HG03045 (cell line): ENCODE data around the gene UFSP1.
"Not testable (repeated sequence)": the region's sequence is repeated elsewhere in the genome, so short reads cannot be mapped to it uniquely, and the experiment has no call there.

ENCODE experiments used
- ATAC-seq: cut with Tn5 transposase; IDR thresholded peaks from one replicate; pipeline ENCODE4 v1.9.1; 2021; ENCODE audit warnings: mild to moderate bottlenecking, moderate library complexity; ENCODE audit not compliant: unreplicated experiment

The UFSP1 gene

DNA sequence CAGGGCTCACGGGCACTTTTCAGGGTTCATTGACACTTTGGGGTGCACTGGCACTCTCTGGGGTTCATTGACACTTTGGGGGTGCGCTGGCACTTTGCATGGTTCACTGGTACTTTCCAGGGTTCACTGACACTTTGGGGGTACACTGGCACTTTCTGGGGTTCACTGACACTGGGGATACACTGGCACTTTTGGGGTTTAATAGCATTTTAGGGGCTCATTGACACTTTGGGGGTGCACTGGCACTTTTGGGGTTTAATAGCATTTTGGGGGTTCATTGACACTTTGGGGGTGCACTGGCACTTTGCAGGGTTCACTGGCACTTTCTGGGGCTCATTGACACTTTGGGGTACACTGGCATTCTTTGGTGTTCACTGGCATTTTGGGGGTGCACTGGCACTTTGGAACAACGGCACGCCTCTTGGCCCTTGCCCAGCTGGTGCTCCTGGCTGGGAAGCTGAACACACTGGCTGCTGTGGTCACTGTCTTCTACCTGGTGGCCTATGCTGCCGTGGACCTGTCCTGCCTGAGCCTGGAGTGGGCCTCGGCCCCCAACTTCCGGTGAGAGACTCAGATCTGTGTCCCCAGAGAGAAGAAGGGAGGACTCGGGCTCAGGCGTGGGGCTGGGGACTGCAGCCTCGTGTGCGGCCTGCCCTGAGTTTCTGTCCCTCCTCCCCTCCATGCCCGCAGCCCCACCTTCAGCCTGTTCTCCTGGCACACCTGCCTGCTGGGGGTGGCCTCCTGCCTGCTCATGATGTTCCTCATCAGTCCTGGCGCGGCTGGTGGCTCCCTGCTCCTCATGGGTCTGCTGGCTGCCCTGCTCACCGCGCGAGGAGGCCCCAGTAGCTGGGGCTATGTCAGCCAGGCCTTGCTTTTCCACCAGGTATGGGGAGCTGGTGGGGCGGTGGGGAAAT is 28.6 kb downstream of the UFSP1 start:
- ATAC-seq = no peak

DNA sequence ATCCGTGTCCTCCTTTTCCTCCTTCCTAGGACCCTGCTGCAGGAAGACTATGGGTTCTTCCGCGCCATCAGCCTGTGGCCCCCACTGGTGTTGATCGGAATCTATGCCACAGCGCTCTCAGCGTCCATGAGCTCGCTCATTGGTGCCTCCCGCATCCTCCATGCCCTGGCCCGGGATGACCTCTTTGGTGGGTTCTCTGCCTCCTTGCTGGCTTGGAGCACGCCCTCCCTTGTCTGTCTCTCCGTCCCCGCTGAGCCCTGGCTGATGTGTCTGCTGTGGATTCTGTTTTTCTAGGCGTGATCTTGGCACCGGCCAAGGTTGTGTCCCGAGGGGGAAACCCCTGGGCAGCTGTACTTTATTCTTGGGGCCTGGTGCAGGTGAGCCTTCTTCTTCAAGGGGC is 29.7 kb downstream of the UFSP1 start:
- no peak for ATAC-seq

DNA sequence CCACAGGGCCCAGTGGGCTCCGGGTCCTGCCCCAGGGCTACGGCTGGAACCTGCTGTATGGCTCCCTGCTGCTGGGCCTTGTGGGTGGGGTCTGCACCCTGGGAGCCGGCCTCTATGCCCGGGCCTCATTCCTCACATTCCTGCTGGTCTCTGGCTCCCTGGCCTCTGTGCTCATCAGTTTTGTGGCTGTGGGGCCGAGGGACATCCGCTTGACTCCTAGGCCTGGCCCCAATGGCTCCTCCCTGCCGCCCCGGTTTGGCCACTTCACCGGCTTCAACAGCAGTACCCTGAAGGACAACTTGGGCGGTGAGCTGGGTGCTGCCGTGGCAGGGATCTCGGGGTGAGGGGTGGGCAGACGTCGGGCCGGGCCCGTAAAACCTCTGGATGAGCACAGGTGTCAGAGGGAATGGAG is 32.6 kb downstream of the UFSP1 start:
- no peak for ATAC-seq

DNA sequence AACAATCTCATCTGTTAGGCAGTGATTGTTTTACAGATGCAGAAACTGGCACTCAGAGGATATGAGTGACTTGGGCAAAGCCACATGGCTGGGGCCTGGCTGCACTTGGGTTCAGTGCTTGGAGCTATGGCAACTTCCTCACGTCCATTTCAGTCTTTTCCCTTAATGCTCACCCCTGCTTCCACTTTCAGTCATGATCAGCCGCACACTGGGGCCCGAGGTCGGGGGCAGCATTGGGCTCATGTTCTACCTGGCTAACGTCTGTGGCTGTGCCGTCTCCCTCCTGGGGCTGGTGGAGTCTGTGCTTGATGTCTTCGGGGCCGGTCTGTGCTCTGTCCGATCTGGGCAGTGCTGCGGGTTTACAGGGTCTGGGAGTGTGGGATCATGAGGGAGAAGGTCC is 34.0 kb downstream of the UFSP1 start:
- no peak for ATAC-seq

DNA sequence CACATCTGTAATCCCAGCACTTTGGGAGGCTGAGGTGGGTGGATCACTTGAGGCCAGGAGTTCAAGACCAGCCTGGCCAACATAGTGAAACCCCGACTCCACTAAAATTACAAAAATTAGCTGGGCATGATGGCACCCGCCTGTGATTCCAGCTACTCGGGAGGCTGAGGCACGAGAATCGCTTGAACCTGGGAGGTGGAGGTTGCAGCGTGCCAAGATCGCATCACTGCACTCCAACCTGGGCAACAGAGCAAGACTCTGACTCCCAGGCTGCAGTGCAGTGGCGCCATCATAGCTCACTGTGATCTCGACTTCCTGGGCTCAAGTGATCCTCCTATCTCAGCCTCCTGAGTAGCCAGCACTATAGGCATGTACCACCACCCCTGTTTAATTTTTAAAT is 34.6 kb downstream of the UFSP1 start:
- ATAC-seq = not testable (repeated sequence)

DNA sequence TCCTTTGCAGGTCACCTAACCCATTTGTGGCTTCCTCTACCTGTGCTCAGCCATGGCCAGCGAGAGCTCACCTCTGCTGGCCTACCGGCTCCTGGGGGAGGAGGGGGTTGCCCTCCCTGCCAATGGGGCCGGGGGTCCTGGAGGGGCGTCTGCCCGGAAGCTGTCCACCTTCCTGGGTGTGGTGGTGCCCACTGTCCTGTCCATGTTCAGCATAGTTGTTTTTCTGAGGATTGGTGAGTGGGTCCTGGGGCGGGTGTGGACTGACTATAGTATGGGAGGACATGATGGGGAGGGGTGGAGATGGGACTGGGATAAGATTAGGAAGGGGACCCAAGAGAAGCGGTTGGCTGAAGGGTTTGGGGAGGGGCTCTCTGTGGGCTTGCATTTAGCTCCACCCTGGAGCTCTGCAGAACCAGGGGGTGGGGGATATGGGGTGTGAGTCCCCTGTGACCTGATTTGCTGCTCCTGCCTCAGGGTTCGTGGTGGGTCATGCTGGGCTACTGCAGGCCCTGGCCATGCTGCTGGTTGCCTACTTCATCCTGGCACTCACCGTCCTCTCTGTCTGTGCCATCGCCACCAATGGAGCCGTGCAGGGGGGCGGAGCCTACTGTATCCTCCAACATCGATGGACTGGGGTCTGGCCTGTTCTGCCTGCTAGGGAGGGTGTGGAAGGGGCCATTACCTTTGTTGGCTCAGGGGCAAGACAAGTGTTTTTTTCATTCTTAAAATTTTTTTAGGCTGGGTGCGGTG is 35.2 kb downstream of the UFSP1 start:
- ATAC-seq = no peak

DNA sequence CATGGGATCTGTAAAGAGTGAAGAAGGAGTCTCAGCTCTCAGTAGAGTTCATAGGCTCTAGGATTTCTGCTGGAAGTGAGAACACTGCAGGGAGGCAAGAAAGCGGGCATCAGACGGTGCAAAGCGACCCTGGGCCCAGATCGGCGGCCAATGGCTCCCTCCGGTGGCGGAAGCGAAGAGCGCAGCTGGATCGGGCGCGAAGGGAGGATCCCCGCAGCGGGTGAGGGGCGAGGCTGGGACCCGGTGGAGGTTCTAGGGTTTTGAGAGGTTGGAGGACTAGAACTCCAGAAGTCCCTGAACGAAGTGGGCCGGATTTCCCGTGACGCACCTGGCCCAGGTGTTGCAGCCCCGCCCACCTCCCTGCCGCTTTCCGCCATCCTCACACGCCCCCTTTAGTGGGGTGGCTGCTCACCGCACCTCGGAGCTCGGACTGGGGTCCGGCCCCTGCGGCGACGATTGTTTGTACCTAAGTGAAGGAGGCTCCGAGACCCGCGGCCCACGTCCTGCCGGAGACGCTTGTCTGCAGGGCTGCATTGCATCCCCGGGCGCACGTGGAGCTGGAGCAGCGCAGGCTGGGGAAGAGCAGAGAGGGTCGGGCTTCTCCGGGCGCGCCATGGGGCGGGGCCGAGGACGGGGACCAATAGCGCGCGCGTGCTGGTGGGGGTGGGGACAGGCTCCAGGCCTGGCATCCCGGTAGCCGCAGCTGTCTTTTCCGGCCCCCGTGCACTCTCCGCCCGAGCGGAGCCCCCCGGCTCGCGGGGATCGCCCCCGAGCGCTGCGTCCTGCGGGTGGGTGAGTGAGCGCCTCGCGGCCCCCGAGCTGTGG is 37.3 kb downstream of the UFSP1 start, which contains the start of gene SLC12A9:
TSS of gene SLC12A9 (plus strand) at position 666 of the 825 bp plus-strand sequence. CDS start 1,485 bp downstream, outside the sequence.
- peak; percentile 90 for ATAC-seq

DNA sequence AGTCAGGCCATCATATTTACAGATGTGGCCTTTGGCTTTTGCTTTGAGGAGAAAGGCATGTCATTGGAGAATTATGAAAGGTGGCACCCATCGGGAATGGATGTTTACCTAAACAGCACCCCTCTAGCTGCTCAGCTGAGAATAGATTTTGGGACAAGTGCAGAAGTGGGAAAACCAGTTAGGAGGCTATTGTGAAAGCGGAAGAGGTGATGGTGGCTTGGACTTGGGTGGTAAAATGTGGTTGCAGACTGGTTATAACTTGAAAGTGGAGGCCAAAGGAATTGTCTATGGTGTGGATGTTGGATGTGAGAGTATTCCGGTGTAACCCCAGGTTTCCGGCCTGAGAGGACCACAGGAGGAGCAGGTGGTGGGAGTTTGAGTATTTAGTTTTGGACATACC is 42.2 kb downstream of the UFSP1 start:
- ATAC-seq = no peak

DNA sequence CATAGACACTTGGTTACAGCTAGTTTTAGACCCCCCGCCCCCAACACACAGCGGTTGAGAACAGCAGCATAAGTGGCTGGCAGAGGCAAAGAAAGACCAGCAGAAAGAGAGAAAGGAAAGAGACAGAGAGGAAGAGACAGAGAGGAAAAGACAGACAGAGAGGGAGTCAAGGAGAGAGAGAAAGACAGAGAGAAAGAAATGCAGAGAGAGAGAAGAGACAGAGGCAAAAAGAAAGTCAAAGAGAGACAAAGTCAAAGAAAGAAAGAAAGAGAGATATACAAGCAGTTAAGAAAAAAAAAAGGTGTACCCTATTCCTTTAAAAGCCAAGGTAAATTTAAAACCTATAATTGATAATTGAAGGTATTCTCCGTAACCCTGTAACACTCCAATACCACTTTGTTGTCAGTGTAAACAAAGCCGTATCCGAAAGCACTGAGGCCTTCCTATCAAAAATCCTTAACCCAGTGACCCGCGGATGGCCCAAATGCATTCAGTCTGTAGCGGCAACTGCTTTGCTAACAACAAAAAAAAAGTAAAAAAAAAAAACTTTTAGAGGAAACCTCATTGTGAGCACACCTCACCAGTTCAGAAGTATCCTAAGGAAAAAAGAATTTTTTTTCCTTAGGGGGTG is 48.9 kb downstream of the UFSP1 start:
- ATAC-seq = no peak

DNA sequence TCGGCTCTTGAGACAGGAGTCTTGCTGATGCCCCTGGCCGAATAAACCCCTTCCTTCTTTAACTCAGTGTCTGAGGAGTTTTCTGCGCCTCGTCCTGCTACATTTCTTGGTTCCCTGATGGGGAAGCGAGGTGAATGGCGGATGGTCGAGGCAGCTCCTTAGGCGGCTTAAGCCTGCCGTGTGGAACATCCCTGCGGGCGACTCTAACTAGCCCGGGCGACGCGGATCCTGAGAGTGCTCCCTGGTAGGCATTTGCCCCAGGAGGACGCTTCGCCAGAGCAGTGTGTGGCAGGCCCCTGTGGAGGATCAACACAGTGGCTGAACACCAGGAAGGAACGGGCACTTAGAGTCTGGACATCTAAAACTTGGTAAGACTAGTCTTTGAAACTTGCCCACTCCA is 50.2 kb downstream of the UFSP1 start:
- no peak for ATAC-seq
